Uterus (tissue), 4 donors: ENCODE results near the gene PHC3. TPM values are rescaled to one million over a fixed set of nuclear protein-coding genes. Genes with fewer than 3 reads are reported as not detected.

Experiments
- DNase-seq, 2 donors: peaks; one replicate each; pipeline ENCODE4 v3.0.0-alpha.2; 2019 to 2020
- H3K27ac ChIP-seq, 2 donors: fragments of 200-600 bp; sonication (generic); 1 replicate in 1 of 2; 2 replicates in 1 of 2; pipeline ENCODE4 v1.5.1; 2016 to 2018
- H3K27me3 ChIP-seq, 2 donors: fragments of 200-600 bp; sonication (generic); one replicate each; pipeline ENCODE4 v1.5.1; 2018 to 2019; ENCODE audit warnings: control low read depth in 1 of 2
- H3K36me3 ChIP-seq, 2 donors: fragments of 200-600 bp; sonication (generic); one replicate each; pipeline ENCODE4 v1.5.1; 2019; ENCODE audit warnings: control low read depth in 1 of 2
- H3K4me1 ChIP-seq, 2 donors: fragments of 200-600 bp; sonication (generic); one replicate each; pipeline ENCODE4 v1.5.1; 2018 to 2019; ENCODE audit warnings: control low read depth in 1 of 2
- H3K4me3 ChIP-seq, 2 donors: fragments of 200-600 bp; sonication (generic); 1 replicate in 1 of 2; 2 replicates in 1 of 2; pipeline ENCODE4 v1.5.1; 2018 to 2019; ENCODE audit warnings: mild to moderate bottlenecking in 1 of 2
- H3K9me3 ChIP-seq, 2 donors: fragments of 200-600 bp; sonication (generic); one replicate each; pipeline ENCODE4 v1.5.1; 2019; ENCODE audit warnings: control low read depth in 1 of 2
- POLR2A ChIP-seq, 2 donors: fragments of 450-650 bp; IDR thresholded peaks; one replicate each; pipeline ENCODE4 v1.6.1; 2016; ENCODE audit warnings: antibody characterized with exemption in 2 of 2, mild to moderate bottlenecking in 1 of 2, moderate library complexity in 1 of 2
- intact Hi-C: fragments of 100-400 bp; cut with DNase I; formaldehyde crosslinking; loops from one replicate; pipeline ENCODE4 v1.15.1; 2023; ENCODE audit warnings: low total_unique reads
- total RNA-seq, 4 donors: library from RNA; depleted of rRNA in 3 of 4; stranded (reverse); fragments of >200 nt in 3 of 4; gene quantifications; one replicate each; pipeline versions ENCODE4 v1.1.0 to v1.2.4, GENCODE V29; 2014 to 2023
- TF ChIP-seq, protein P1 (sequence below), 4 experiments: fragments of 200-600 bp in 2 of 4; fragments of 450-650 bp in 2 of 4; sonication (generic) in 2 of 4; IDR thresholded peaks; one replicate each; pipeline ENCODE4 v1.5.1; 2016 to 2019; ENCODE audit warnings: antibody characterized with exemption in 4 of 4, mild to moderate bottlenecking in 2 of 4, moderate library complexity in 1 of 4
- donor health status: DM: yes; HTN: yes; CAD: no.

PHC3 gene
- total RNA-seq, 4 donors from 2014 or later = 28.5 to 164 (median 87.1) TPM

DNA sequence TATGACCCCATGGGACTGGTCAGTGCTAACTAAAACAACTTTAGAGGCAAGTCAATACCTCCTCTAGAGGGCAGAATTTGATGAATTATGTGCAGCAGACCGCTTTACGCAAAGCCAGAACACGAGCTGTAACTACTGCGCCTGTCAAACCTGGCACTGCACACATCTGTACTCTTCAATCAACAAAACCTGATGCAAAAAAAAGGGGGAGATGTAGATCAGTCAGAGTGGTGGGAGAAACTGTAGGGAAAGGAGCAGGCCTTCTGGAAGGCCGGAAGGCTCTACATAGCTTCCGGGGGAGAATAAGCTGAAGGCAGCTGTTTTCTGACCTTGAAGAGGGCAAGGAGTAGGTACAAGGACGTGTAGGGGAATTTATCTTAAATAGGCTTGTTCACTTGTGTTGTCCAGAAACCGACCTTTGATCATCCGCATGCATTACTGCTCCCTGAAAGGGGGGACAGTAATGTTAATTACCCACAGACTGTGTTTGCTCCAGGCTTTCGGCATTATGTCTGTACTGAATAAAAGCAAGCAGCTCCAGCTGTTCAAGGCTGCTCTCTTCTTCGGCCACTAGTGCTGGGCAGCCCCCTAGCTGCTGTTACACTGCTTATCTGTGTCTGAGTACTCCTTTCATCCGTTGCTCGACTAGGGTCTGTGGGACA, 102.8 kb downstream of the PHC3 start:
- Histone ChIP-seq H3K36me3 (no peaks in the 10 kb centered on the region), H3K4me3 (no peak overlapping the region), H3K4me1 (no peaks in the 10 kb centered on the region), H3K27me3 (no peaks in the 10 kb centered on the region), H3K9me3 (no peaks in the 10 kb centered on the region), H3K27ac (no peak overlapping the region)
- DNase-seq = no peak
- TF ChIP-seq, protein P1, sequence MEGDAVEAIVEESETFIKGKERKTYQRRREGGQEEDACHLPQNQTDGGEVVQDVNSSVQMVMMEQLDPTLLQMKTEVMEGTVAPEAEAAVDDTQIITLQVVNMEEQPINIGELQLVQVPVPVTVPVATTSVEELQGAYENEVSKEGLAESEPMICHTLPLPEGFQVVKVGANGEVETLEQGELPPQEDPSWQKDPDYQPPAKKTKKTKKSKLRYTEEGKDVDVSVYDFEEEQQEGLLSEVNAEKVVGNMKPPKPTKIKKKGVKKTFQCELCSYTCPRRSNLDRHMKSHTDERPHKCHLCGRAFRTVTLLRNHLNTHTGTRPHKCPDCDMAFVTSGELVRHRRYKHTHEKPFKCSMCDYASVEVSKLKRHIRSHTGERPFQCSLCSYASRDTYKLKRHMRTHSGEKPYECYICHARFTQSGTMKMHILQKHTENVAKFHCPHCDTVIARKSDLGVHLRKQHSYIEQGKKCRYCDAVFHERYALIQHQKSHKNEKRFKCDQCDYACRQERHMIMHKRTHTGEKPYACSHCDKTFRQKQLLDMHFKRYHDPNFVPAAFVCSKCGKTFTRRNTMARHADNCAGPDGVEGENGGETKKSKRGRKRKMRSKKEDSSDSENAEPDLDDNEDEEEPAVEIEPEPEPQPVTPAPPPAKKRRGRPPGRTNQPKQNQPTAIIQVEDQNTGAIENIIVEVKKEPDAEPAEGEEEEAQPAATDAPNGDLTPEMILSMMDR (IDR thresholded peaks at IDR 0.05) = no peak
- TF ChIP-seq POLR2A (IDR thresholded peaks at IDR 0.05) = no peak
- intact Hi-C loops = no loop called here

DNA sequence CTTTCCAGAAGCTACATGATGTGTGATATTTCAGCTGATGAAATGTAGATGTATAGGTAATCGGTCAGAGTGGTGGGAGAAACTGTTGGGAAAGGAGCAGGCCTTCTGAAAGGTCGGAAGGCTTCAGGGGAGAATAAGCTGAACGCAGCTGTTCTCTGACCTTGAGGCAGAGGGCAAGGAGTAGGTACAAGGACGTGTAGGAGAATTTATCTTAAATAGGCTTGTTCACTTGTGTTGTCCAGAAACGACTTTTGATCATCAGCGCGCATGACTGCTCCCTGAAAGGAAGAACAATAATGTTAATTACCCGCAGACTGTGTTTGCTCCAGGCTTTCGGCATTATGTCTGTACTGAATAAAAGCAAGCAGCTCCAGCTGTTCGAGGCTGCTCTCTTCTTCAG, 104.2 kb downstream of the PHC3 start:
- no peak for DNase-seq
- Histone ChIP-seq H3K27me3 (no peaks in the 10 kb centered on the region), H3K36me3 (no peaks in the 10 kb centered on the region), H3K4me3 (no peak overlapping the region), H3K27ac (no peak overlapping the region), H3K9me3 (no peaks in the 10 kb centered on the region), H3K4me1 (no peaks in the 10 kb centered on the region)
- TF ChIP-seq, protein P1 (IDR thresholded peaks at IDR 0.05) = no peak
- TF ChIP-seq POLR2A (IDR thresholded peaks at IDR 0.05) = no peak
- intact Hi-C loops = no loop called here

DNA sequence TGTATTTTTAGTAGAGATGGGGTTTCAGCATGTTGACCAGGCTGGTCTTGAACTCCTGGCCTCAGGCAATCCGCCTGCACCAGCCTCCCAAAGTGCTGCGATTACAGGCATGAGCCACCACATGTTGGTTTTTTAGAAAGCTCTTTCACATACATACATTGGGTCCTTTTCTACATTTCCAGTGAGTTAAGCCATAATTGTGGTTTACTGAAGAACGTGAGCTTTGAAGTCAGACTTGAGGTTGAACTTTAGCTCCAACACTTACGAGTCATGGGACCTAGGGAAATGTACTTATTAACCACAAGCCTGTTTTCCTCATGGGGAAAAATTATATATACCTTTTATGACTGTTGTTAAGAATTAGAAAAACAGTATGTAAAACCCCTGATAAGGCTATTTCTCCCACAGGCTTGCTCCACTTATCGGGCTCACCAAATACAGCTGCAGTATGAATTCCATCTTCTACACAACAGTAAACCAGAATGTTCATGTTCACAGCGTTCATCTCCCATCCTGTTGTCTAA, 104.8 kb downstream of the PHC3 start:
- H3K36me3 ChIP-seq = no peaks in the 10 kb centered on the region
- intact Hi-C loops = no loop called here
- DNase-seq = no peak

DNA sequence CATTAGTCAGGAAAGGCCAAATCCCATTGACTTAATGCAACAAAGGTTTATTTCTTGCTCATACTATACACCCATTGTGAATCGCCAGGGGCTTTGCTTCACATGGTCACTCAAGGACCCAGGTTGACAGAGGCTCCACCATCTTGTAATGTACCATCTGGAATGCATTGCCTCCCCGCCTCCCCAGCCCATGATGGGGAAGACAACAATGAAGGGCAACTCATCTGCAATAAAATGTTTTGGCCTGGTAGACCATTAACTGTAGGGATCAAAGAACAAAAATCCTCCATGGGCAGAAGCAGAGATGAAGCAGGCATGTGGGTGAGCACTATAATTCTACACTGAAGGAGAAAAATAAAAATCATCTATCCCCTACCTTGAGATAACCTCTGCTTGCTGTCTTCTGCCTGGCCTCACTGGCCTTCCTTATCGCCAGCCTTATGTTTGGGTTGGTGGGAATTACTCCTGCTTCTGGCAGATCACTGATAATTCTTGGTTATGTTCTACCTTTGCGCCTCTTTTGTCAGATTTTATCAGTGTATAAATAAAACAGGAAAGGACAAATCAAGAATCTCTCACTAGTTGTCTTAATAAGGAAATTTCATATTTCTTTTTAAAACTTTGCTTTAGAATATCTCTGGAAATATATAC, 106.0 kb downstream of the PHC3 start:
- TF ChIP-seq, protein P1 (IDR thresholded peaks at IDR 0.05) = no peak
- no peak for TF ChIP-seq POLR2A (IDR thresholded peaks at IDR 0.05)

More for the DNA sequence above, 104.8 kb downstream of the PHC3 start:
- Histone ChIP-seq H3K27me3 (no peaks in the 10 kb centered on the region), H3K4me3 (no peak overlapping the region), H3K27ac (no peak overlapping the region), H3K9me3 (no peaks in the 10 kb centered on the region), H3K4me1 (no peaks in the 10 kb centered on the region)
- TF ChIP-seq, protein P1 (IDR thresholded peaks at IDR 0.05) = no peak
- no peak for TF ChIP-seq POLR2A (IDR thresholded peaks at IDR 0.05)

DNA sequence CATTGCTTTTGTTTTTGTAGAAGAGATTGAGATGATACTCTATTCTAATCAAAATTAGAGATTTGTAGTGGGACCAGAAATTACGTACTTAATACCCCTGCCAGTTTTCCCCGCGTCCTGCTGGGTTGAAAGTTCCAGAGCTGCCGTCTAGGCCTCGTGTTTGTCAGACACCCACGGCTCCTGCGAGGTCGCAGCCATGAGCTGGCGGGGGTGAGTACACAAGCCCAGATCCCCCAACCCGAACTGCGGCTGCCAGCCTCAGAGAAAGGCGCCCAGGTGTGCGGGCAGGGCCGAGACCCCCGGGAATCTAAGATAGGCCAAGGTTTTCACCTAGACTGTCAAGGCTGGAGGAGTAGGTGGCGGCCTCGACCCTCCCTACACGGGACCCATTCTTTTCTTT, 117.4 kb downstream of the PHC3 start:
- H3K36me3 ChIP-seq = no peaks in the 10 kb centered on the region
- H3K4me1 ChIP-seq = no peaks in the 10 kb centered on the region
- H3K27me3 ChIP-seq = no peaks in the 10 kb centered on the region
- H3K9me3 ChIP-seq = no peaks in the 10 kb centered on the region
- no peak for TF ChIP-seq POLR2A (IDR thresholded peaks at IDR 0.05)
- TF ChIP-seq, protein P1 (IDR thresholded peaks at IDR 0.05) = no peak
- no peak overlapping the region for H3K27ac ChIP-seq
- no peak overlapping the region for H3K4me3 ChIP-seq
- intact Hi-C loops = no loop called here
- no peak for DNase-seq

More for the DNA sequence above, 106.0 kb downstream of the PHC3 start:
- DNase-seq = no peak
- Histone ChIP-seq H3K36me3 (no peaks in the 10 kb centered on the region), H3K27ac (no peak overlapping the region), H3K4me1 (no peaks in the 10 kb centered on the region), H3K9me3 (no peaks in the 10 kb centered on the region), H3K27me3 (no peaks in the 10 kb centered on the region), H3K4me3 (no peak overlapping the region)
- intact Hi-C loops = no loop called here
